A673 (cell line): ENCODE measurements around the gene AGGF1.

Source experiments
- EZH2 ChIP-seq: fragments of 200-600 bp; sonication (generic); IDR thresholded peaks from 2 replicates; pipeline ENCODE4 v1.6.1; 2017; ENCODE audit warnings: borderline replicate concordance, low read depth, mild to moderate bottlenecking, mixed read lengths, antibody characterized with exemption, low read length; ENCODE audit not compliant: poor library complexity, severe bottlenecking
- TF ChIP-seq, protein P1 (sequence below): fragments of 300-800, 200-600 bp; sonication (generic); conservative IDR thresholded peaks from 2 replicates; pipeline ENCODE4 v1.5.1; 2017; ENCODE audit warnings: low read depth, mild to moderate bottlenecking, antibody characterized with exemption, low read length, moderate library complexity, mixed read lengths

- TF ChIP-seq EZH2 = no peak
- TF ChIP-seq, protein P1, sequence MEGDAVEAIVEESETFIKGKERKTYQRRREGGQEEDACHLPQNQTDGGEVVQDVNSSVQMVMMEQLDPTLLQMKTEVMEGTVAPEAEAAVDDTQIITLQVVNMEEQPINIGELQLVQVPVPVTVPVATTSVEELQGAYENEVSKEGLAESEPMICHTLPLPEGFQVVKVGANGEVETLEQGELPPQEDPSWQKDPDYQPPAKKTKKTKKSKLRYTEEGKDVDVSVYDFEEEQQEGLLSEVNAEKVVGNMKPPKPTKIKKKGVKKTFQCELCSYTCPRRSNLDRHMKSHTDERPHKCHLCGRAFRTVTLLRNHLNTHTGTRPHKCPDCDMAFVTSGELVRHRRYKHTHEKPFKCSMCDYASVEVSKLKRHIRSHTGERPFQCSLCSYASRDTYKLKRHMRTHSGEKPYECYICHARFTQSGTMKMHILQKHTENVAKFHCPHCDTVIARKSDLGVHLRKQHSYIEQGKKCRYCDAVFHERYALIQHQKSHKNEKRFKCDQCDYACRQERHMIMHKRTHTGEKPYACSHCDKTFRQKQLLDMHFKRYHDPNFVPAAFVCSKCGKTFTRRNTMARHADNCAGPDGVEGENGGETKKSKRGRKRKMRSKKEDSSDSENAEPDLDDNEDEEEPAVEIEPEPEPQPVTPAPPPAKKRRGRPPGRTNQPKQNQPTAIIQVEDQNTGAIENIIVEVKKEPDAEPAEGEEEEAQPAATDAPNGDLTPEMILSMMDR = no peak
Measured at GRCh38 chr5:77011498-77011897, 18.7 kb upstream of the AGGF1 start.
